ENCODE data around the gene OSM. TPM values are rescaled to one million over a fixed set of nuclear protein-coding genes. Genes with fewer than 3 reads are reported as not detected.
A peak's percentile ranks its signal among the peaks of the same experiment; 100 is the strongest.

Gene OSM
- total RNA-seq, 4 donors from 2014 or later = 0.19 to 5.7 (median 0.19) TPM; not detected in 1

DNA sequence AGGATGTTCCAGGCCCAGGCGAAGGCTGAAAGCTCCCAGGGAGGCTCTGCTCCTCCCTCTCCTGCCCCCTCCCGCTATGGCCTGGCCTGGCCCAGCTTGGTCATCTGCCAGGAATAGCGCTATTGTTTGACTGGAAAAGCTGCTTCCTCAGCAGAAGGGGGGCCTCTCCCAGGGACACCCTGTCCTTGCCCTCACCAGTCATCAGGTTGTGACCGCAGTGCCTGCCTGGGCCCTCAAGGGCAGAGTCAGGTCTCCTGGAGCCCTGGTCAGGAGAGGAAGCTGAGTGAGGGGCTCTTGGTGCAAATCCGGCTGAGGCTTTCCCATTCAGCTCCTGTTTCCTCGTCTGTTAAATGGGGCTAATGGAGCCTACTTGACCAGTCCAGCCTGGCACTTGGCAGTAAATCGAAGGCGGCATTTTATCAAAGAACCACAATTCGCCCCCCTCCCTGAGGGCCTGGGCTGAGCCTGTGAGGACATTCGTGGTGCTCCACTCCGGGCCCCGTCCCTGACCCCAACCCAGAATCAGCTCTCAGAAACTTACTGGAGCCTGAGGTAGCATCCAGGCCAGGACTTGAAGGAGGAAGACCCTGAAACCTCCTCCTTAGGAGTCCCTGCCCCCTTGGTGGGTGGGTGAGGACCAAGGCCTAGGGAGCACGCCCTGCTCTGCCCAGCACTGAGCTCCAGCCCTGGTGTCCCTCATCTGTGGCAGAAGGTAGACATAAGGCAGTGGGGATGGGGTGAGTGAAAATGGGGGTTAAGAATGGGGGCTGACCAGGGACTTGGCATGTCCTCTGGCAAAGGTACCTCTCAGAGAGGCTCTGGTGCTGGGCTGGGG lies 24.6 kb upstream of the OSM start:
- Histone ChIP-seq H3K4me3 (no peak overlapping the region), H3K27ac (peak overlapping the region; percentile 96 to 99 (median 97)), H3K4me1 (peaks cover 56 to 93% (median 60%) of the 10 kb centered on the region in 3 donors), H3K36me3 (peaks cover 28 to 59% (median 32%) of the 10 kb centered on the region in 3 donors), H3K27me3 (no peaks in the 10 kb centered on the region), H3K9me3 (no peaks in the 10 kb centered on the region)
- WGBS, 2 donors = 31 to 62% methylated on average over 3 to 5 of the region's 13 CpGs
- no peak for DNase-seq
- intact Hi-C loops (cut with DNase I) = no loop called here
- no peak for TF ChIP-seq POLR2A (IDR thresholded peaks at IDR 0.05)
- peak in 3 of 6 experiments; percentile 1 to 14 (median 11) for TF ChIP-seq CTCF (IDR thresholded peaks at IDR 0.05)

GRCh38 chr22:30290342-30291057 lies 23.8 kb upstream of the OSM start:
- Histone ChIP-seq H3K4me3 (peak overlapping the region in 3 of 4 donors; percentile 78 to 99 (median 87)), H3K4me1 (peaks cover 54 to 89% (median 56%) of the 10 kb centered on the region in 3 donors), H3K27me3 (no peaks in the 10 kb centered on the region), H3K27ac (peak overlapping the region; percentile 96 to 99 (median 97)), H3K9me3 (no peaks in the 10 kb centered on the region), H3K36me3 (peaks cover 26 to 59% (median 30%) of the 10 kb centered on the region in 3 donors)
- WGBS, 2 donors = 0% methylated on average over 2 of the region's 3 CpGs; no CpG with 5 or more reads in 1 of the 2 donors
- DNase-seq = no peak
- intact Hi-C loops (cut with DNase I) = no loop called here
- TF ChIP-seq POLR2A (IDR thresholded peaks at IDR 0.05) (no peak), CTCF (IDR thresholded peaks at IDR 0.05) (no peak)

- H3K36me3 ChIP-seq = peaks cover 28 to 59% (median 33%) of the 10 kb centered on the region in 3 donors
- intact Hi-C loops (cut with DNase I) = loop anchor here (5.0 kb wide), 2 partner anchors 37 to 97 kb away; partner anchors contain the start of genes RNF215 and TBC1D10A
- H3K9me3 ChIP-seq = no peaks in the 10 kb centered on the region
- TF ChIP-seq CTCF (IDR thresholded peaks at IDR 0.05) = no peak
- TF ChIP-seq POLR2A (IDR thresholded peaks at IDR 0.05) = no peak
- 6% methylated on average over 11 of the region's 12 CpGs; no CpG with 5 or more reads in 1 of the 2 donors for WGBS, 2 donors
- peak overlapping the region; percentile 96 to 99 (median 97) for H3K27ac ChIP-seq
- peak overlapping the region; percentile 66 to 99 (median 82) for H3K4me3 ChIP-seq
- peaks cover 54 to 84% (median 56%) of the 10 kb centered on the region in 3 donors for H3K4me1 ChIP-seq
- no peaks in the 10 kb centered on the region for H3K27me3 ChIP-seq
- no peak for DNase-seq
These were observed 23.3 kb upstream of the OSM start for GRCh38 chr22:30289980-30290313.

DNA sequence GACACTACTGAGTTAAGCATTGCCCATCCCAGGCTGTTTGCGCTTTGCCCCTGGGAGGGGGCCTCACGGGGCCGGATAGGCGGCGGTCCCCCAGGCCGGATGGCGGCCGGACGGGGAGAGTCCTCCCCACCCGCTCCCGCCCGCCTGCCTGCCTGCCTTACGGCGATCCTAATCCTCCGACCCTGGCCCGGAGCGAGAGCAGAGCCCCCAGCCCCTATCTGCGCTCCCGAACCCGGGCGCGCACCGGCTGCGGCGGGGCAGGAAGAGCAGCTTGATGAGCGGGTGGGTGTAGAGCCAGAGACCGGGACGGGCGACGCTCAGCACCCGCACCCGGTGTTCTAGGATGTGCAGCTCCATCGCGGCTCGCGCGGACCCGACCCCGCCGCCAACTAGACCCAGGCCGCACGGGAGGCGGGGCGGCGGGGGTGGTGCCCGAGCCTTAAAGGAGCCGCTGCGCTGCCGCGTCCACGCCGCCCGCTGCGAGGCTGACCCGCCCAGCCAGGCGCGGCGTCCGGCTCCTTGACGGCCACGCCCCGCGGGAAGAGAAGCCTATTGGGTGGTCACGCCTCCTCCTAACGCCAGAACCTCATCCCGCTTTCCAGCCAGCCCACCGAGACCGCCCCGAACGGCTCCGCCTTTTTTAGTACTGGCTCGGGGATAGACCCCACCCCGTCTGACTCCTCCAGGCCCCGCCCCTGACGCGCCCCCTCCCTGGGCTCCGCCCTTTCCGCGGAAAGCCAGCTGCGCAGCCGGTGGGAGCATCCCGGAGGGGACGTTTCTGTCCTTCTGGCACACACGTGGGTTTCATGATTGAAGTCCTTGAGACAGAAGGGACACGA lies 22.7 kb upstream of the OSM start, which contains the start of gene CASTOR1:
TSS of gene CASTOR1 (minus strand) at position 365 of the 839 bp plus-strand sequence. CDS start at position 357, 8 bp downstream.
- peaks cover 28 to 59% (median 29%) of the 10 kb centered on the region in 3 donors for H3K36me3 ChIP-seq
- intact Hi-C loops (cut with DNase I) = loop anchor here (5.0 kb wide), 2 partner anchors 38 to 98 kb away; partner anchors contain the start of genes RNF215 and TBC1D10A
- peak within 1 kb of the TSS; percentile 66 to 99 (median 82) for H3K4me3 ChIP-seq
- H3K27me3 ChIP-seq = no peaks in the 10 kb centered on the region
- TF ChIP-seq POLR2A (IDR thresholded peaks at IDR 0.05) (peak in 3 of 4 donors; percentile 55 to 81 (median 77)), CTCF (IDR thresholded peaks at IDR 0.05) (no peak)
- WGBS, 2 donors = 0 to 7% methylated on average over 1 to 2 of the region's 85 CpGs
- H3K4me1 ChIP-seq = peaks cover 50 to 78% (median 56%) of the 10 kb centered on the region in 3 donors
- DNase-seq = peak; percentile 82
- peak within 1 kb of the TSS; percentile 96 to 99 (median 97) for H3K27ac ChIP-seq
- H3K9me3 ChIP-seq = no peaks in the 10 kb centered on the region
